Measurements from ENCODE around the gene CACNA1I.

DNA sequence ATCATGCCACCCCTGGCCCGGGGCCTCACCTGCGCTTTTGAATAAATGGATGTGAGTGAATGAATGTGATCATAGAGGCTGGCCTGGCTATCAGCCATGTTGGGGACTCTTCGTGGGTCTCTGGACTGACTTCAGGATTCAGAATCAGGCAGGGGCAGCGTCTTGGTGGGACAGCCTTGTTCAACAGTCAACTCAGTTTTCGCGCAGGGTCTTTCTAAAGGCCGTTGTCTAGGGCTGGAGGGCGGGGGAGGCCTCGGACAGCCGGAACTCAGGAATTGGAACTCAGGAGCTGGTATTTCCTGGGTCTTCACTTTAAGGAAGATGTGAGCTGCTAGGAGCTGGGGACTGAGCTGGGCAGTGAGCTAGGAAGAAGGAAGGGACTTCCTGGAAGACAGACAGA is 146.0 kb downstream of the CACNA1I start:
- TF ChIP-seq, protein P1, sequence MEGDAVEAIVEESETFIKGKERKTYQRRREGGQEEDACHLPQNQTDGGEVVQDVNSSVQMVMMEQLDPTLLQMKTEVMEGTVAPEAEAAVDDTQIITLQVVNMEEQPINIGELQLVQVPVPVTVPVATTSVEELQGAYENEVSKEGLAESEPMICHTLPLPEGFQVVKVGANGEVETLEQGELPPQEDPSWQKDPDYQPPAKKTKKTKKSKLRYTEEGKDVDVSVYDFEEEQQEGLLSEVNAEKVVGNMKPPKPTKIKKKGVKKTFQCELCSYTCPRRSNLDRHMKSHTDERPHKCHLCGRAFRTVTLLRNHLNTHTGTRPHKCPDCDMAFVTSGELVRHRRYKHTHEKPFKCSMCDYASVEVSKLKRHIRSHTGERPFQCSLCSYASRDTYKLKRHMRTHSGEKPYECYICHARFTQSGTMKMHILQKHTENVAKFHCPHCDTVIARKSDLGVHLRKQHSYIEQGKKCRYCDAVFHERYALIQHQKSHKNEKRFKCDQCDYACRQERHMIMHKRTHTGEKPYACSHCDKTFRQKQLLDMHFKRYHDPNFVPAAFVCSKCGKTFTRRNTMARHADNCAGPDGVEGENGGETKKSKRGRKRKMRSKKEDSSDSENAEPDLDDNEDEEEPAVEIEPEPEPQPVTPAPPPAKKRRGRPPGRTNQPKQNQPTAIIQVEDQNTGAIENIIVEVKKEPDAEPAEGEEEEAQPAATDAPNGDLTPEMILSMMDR (IDR thresholded peaks at IDR 0.05): no peak
- TF ChIP-seq EP300 (IDR thresholded peaks at IDR 0.05) (no peak), POLR2A (IDR thresholded peaks at IDR 0.05) (no peak)
